Esophagus muscularis mucosa (tissue), 4 donors: Measurements from ENCODE around the gene ZFAND6. TPM values are rescaled to one million over a fixed set of nuclear protein-coding genes. Genes with fewer than 3 reads are reported as not detected.
"Not testable (repeated sequence)": the region's sequence is repeated elsewhere in the genome, so short reads cannot be mapped to it uniquely, and the experiment has no call there.

Experiments used
- DNase-seq: peaks from one replicate; pipeline ENCODE4 v3.0.0-alpha.2; 2017; ENCODE audit errors: extremely low spot score
- H3K27ac ChIP-seq, 4 donors: fragments of 200-600 bp; sonication (generic); replicated peaks in 1 of 4; 1 replicate in 3 of 4; 2 replicates in 1 of 4; pipeline ENCODE4 v1.5.1; 2016 to 2019; ENCODE audit warnings: mild to moderate bottlenecking in 1 of 4
- H3K27me3 ChIP-seq, 4 donors: fragments of 200-600 bp; sonication (generic); one replicate each; pipeline versions ENCODE4 v1.5.1 to v1.6.0; 2016 to 2019
- H3K36me3 ChIP-seq, 4 donors: fragments of 200-600 bp; sonication (generic); one replicate each; pipeline ENCODE4 v1.5.1; 2016 to 2019
- H3K4me1 ChIP-seq, 4 donors: fragments of 200-600 bp; sonication (generic); one replicate each; pipeline ENCODE4 v1.5.1; 2016 to 2019
- H3K4me3 ChIP-seq, 4 donors: fragments of 200-600 bp; sonication (generic); 1 replicate in 2 of 4; 2 replicates in 2 of 4; pipeline ENCODE4 v1.5.1; 2016 to 2019; ENCODE audit warnings: mild to moderate bottlenecking in 4 of 4, moderate library complexity in 1 of 4
- H3K9me3 ChIP-seq, 4 donors: fragments of 200-600 bp; sonication (generic); 1 replicate in 3 of 4; 2 replicates in 1 of 4; pipeline ENCODE4 v1.5.1; 2016 to 2019
- CTCF ChIP-seq, 3 experiments: fragments of 200-600 bp in 2 of 3; fragments of 450-650 bp in 1 of 3; sonication (generic) in 2 of 3; IDR thresholded peaks; one replicate each; pipeline ENCODE4 v1.5.1; 2017 to 2019; ENCODE audit warnings: antibody characterized with exemption in 3 of 3, mild to moderate bottlenecking in 2 of 3, moderate library complexity in 1 of 3
- EP300 ChIP-seq: sonication (generic); formaldehyde crosslinking; IDR thresholded peaks from one replicate; pipeline ENCODE4 v1.6.1; 2017; ENCODE audit warnings: antibody characterized with exemption
- POLR2A ChIP-seq: fragments of 450-650 bp; IDR thresholded peaks from one replicate; pipeline ENCODE4 v1.6.1; 2017; ENCODE audit warnings: antibody characterized with exemption, moderate library complexity, mild to moderate bottlenecking, low read depth
- POLR2AphosphoS5 ChIP-seq, 2 donors: sonication (generic); formaldehyde crosslinking; IDR thresholded peaks; one replicate each; pipeline ENCODE4 v1.6.1; 2017; ENCODE audit warnings: antibody characterized with exemption in 2 of 2
- WGBS: methylation state at CpG from one replicate; pipeline ENCODE4 v1.1.5; 2018; 5-methylcytosine and 5-hydroxymethylcytosine counted together
- intact Hi-C: fragments of 100-400 bp; cut with DNase I; formaldehyde crosslinking; loops from one replicate; pipeline ENCODE4 v1.15.1; 2023
- total RNA-seq, 4 donors: library from RNA; depleted of rRNA; stranded (reverse); fragments of >200 nt; gene quantifications; one replicate each; pipeline versions ENCODE4 v1.1.0 to v1.2.1, GENCODE V29; 2016

The ZFAND6 gene
- total RNA-seq, 4 donors from 2014 or later, result 80.2 to 134 (median 107) TPM

- H3K27me3 ChIP-seq, result no peaks in the 10 kb centered on the region
- no peak for DNase-seq
- no peak overlapping the region for H3K27ac ChIP-seq
- H3K9me3 ChIP-seq, result no peaks in the 10 kb centered on the region
- H3K4me1 ChIP-seq, result peaks cover 0 to 21% (median 15%) of the 10 kb centered on the region in 4 donors
- WGBS, result 97% methylated on average over 2 of the region's 2 CpGs
- peaks cover 8 to 22% (median 17%) of the 10 kb centered on the region in 4 donors for H3K36me3 ChIP-seq
- intact Hi-C loops, result no loop called here
- TF ChIP-seq EP300, result no peak
- TF ChIP-seq POLR2AphosphoS5 (IDR thresholded peaks at IDR 0.05), result no peak
- no peak for TF ChIP-seq CTCF (IDR thresholded peaks at IDR 0.05)
- no peak for TF ChIP-seq POLR2A
- no peak overlapping the region for H3K4me3 ChIP-seq
These were observed 59.5 kb downstream of the ZFAND6 start for GRCh38 chr15:80118956-80119355.

- H3K27me3 ChIP-seq, result no peaks in the 10 kb centered on the region
- peaks cover 8 to 34% (median 22%) of the 10 kb centered on the region in 4 donors for H3K36me3 ChIP-seq
- WGBS, result 96% methylated on average over 1 of the region's 1 CpG
- intact Hi-C loops, result no loop called here
- TF ChIP-seq POLR2A, result no peak
- no peak for TF ChIP-seq POLR2AphosphoS5 (IDR thresholded peaks at IDR 0.05)
- TF ChIP-seq CTCF (IDR thresholded peaks at IDR 0.05), result no peak
- TF ChIP-seq EP300, result no peak
- peaks cover 0 to 5% (median 2%) of the 10 kb centered on the region in 4 donors for H3K4me1 ChIP-seq
- no peak overlapping the region for H3K4me3 ChIP-seq
- no peaks in the 10 kb centered on the region for H3K9me3 ChIP-seq
- no peak for DNase-seq
- no peak overlapping the region for H3K27ac ChIP-seq
These were observed 61.2 kb downstream of the ZFAND6 start for GRCh38 chr15:80120636-80121035.

GRCh38 chr15:80121546-80121945 is 62.1 kb downstream of the ZFAND6 start:
- H3K36me3 ChIP-seq, result peaks cover 8 to 43% (median 24%) of the 10 kb centered on the region in 4 donors
- H3K4me3 ChIP-seq, result no peak overlapping the region
- TF ChIP-seq EP300 (no peak), POLR2AphosphoS5 (IDR thresholded peaks at IDR 0.05) (no peak), POLR2A (no peak), CTCF (IDR thresholded peaks at IDR 0.05) (no peak)
- WGBS, result 87% methylated on average over 4 of the region's 4 CpGs
- no peaks in the 10 kb centered on the region for H3K9me3 ChIP-seq
- intact Hi-C loops, result no loop called here
- no peak for DNase-seq
- no peak overlapping the region for H3K27ac ChIP-seq
- no peaks in the 10 kb centered on the region for H3K27me3 ChIP-seq
- no peaks in the 10 kb centered on the region for H3K4me1 ChIP-seq

GRCh38 chr15:80123034-80123433 is 63.6 kb downstream of the ZFAND6 start:
- no peak for DNase-seq
- H3K27ac ChIP-seq, result no peak overlapping the region
- H3K36me3 ChIP-seq, result peaks cover 8 to 48% (median 27%) of the 10 kb centered on the region in 4 donors
- H3K27me3 ChIP-seq, result no peaks in the 10 kb centered on the region
- no peak overlapping the region for H3K4me3 ChIP-seq
- intact Hi-C loops, result no loop called here
- H3K4me1 ChIP-seq, result no peaks in the 10 kb centered on the region
- H3K9me3 ChIP-seq, result no peaks in the 10 kb centered on the region
- TF ChIP-seq EP300 (no peak), POLR2AphosphoS5 (IDR thresholded peaks at IDR 0.05) (no peak), CTCF (IDR thresholded peaks at IDR 0.05) (no peak), POLR2A (no peak)
- 95% methylated on average over 6 of the region's 6 CpGs for WGBS

- H3K27me3 ChIP-seq, H3K4me3 ChIP-seq, H3K27ac ChIP-seq, DNase-seq, intact Hi-C loops, H3K4me1 ChIP-seq, H3K9me3 ChIP-seq: not testable (repeated sequence)
- peaks cover 8 to 70% (median 29%) of the 10 kb centered on the region in 4 donors for H3K36me3 ChIP-seq
- 96% methylated on average over 6 of the region's 6 CpGs for WGBS
These were observed 67.8 kb downstream of the ZFAND6 start for GRCh38 chr15:80127253-80127652.
